IPS-15b (cell line): ENCODE measurements around the gene GLI3.

Experiments
- H3K27me3 ChIP-seq: one replicate; pipeline ENCODE4 v1.6.1; 2013; ENCODE audit warnings: low read length; ENCODE audit not compliant: control insufficient read depth, insufficient read depth
- H3K36me3 ChIP-seq: one replicate; pipeline ENCODE4 v1.6.1; 2013; ENCODE audit warnings: low read length; ENCODE audit not compliant: control insufficient read depth, insufficient read depth
- H3K4me1 ChIP-seq: one replicate; pipeline ENCODE4 v1.6.1; 2013; ENCODE audit warnings: mild to moderate bottlenecking, low read length; ENCODE audit not compliant: control insufficient read depth, insufficient read depth
- H3K4me3 ChIP-seq: one replicate; pipeline ENCODE4 v1.5.1; 2013; ENCODE audit warnings: low read depth, low read length
- H3K9ac ChIP-seq: one replicate; pipeline ENCODE4 v1.6.1; 2013; ENCODE audit warnings: low read depth, mild to moderate bottlenecking, low read length
- H3K9me3 ChIP-seq: one replicate; pipeline ENCODE4 v1.6.1; 2013; ENCODE audit warnings: mild to moderate bottlenecking, low read length; ENCODE audit not compliant: control insufficient read depth, insufficient read depth

GLI3 gene

GRCh38 chr7:42026622-42027197 lies 210.3 kb downstream of the GLI3 start:
- Histone ChIP-seq H3K4me1 (peaks cover 7% of the 10 kb centered on the region), H3K9me3 (no peaks in the 10 kb centered on the region), H3K9ac (no peak overlapping the region), H3K4me3 (no peak overlapping the region), H3K36me3 (no peaks in the 10 kb centered on the region), H3K27me3 (no peaks in the 10 kb centered on the region)

GRCh38 chr7:42025635-42026375 lies 211.2 kb downstream of the GLI3 start:
- no peaks in the 10 kb centered on the region for H3K9me3 ChIP-seq

GRCh38 chr7:42024537-42024936 lies 212.5 kb downstream of the GLI3 start:
- Histone ChIP-seq H3K27me3 (no peaks in the 10 kb centered on the region), H3K36me3 (no peaks in the 10 kb centered on the region), H3K9ac (no peak overlapping the region), H3K4me1 (peaks cover 7% of the 10 kb centered on the region), H3K4me3 (no peak overlapping the region), H3K9me3 (no peaks in the 10 kb centered on the region)

More at GRCh38 chr7:42025635-42026375, 211.2 kb downstream of the GLI3 start:
- H3K4me1 ChIP-seq: peaks cover 7% of the 10 kb centered on the region
- H3K27me3 ChIP-seq: no peaks in the 10 kb centered on the region
- H3K36me3 ChIP-seq: no peaks in the 10 kb centered on the region
- H3K9ac ChIP-seq: no peak overlapping the region
- H3K4me3 ChIP-seq: no peak overlapping the region

GRCh38 chr7:42023262-42023661 lies 213.7 kb downstream of the GLI3 start:
- peaks cover 7% of the 10 kb centered on the region for H3K4me1 ChIP-seq
- no peaks in the 10 kb centered on the region for H3K27me3 ChIP-seq
- no peaks in the 10 kb centered on the region for H3K36me3 ChIP-seq

GRCh38 chr7:42022791-42023190 lies 214.2 kb downstream of the GLI3 start:
- Histone ChIP-seq H3K27me3 (no peaks in the 10 kb centered on the region), H3K4me3 (no peak overlapping the region), H3K9me3 (no peaks in the 10 kb centered on the region), H3K36me3 (no peaks in the 10 kb centered on the region), H3K4me1 (peaks cover 5% of the 10 kb centered on the region), H3K9ac (no peak overlapping the region)

More at GRCh38 chr7:42023262-42023661, 213.7 kb downstream of the GLI3 start:
- Histone ChIP-seq H3K9ac (no peak overlapping the region), H3K4me3 (no peak overlapping the region), H3K9me3 (no peaks in the 10 kb centered on the region)

GRCh38 chr7:42022056-42022455 lies 215.0 kb downstream of the GLI3 start:
- Histone ChIP-seq H3K27me3 (no peaks in the 10 kb centered on the region), H3K9ac (no peak overlapping the region), H3K4me1 (peaks cover 3% of the 10 kb centered on the region), H3K4me3 (no peak overlapping the region), H3K9me3 (no peaks in the 10 kb centered on the region), H3K36me3 (no peaks in the 10 kb centered on the region)

GRCh38 chr7:42021631-42022030 lies 215.4 kb downstream of the GLI3 start:
- no peaks in the 10 kb centered on the region for H3K36me3 ChIP-seq
- H3K9me3 ChIP-seq: no peaks in the 10 kb centered on the region
- H3K9ac ChIP-seq: no peak overlapping the region
- no peak overlapping the region for H3K4me3 ChIP-seq
- no peaks in the 10 kb centered on the region for H3K4me1 ChIP-seq
- H3K27me3 ChIP-seq: no peaks in the 10 kb centered on the region

- H3K4me3 ChIP-seq: no peak overlapping the region
- no peaks in the 10 kb centered on the region for H3K4me1 ChIP-seq
- H3K9ac ChIP-seq: no peak overlapping the region
- no peaks in the 10 kb centered on the region for H3K36me3 ChIP-seq
- H3K9me3 ChIP-seq: no peaks in the 10 kb centered on the region
- H3K27me3 ChIP-seq: no peaks in the 10 kb centered on the region
These were observed 216.9 kb downstream of the GLI3 start for GRCh38 chr7:42020061-42020460.

- Histone ChIP-seq H3K27me3 (no peaks in the 10 kb centered on the region), H3K4me3 (no peak overlapping the region), H3K4me1 (no peaks in the 10 kb centered on the region), H3K36me3 (no peaks in the 10 kb centered on the region), H3K9me3 (no peaks in the 10 kb centered on the region), H3K9ac (no peak overlapping the region)
These were observed 219.5 kb downstream of the GLI3 start for GRCh38 chr7:42017349-42017986.

- Histone ChIP-seq H3K27me3 (no peaks in the 10 kb centered on the region), H3K4me1 (no peaks in the 10 kb centered on the region), H3K4me3 (no peak overlapping the region), H3K36me3 (peaks cover 3% of the 10 kb centered on the region), H3K9ac (no peak overlapping the region), H3K9me3 (no peaks in the 10 kb centered on the region)
These were observed 220.5 kb downstream of the GLI3 start for GRCh38 chr7:42016517-42016916.

- H3K4me1 ChIP-seq: no peaks in the 10 kb centered on the region
- H3K36me3 ChIP-seq: peaks cover 3% of the 10 kb centered on the region
- no peak overlapping the region for H3K9ac ChIP-seq
- H3K9me3 ChIP-seq: no peaks in the 10 kb centered on the region
- H3K4me3 ChIP-seq: no peak overlapping the region
- H3K27me3 ChIP-seq: no peaks in the 10 kb centered on the region
These were observed 222.1 kb downstream of the GLI3 start for GRCh38 chr7:42014625-42015618.
